ENCODE results near the gene PTPRG. TPM values are rescaled to one million over a fixed set of nuclear protein-coding genes. Genes with fewer than 3 reads are reported as not detected.

The PTPRG gene
- total and polyA plus RNA-seq, 2 experiments from 2014 or later, result 8.5 to 34.9 TPM

DNA sequence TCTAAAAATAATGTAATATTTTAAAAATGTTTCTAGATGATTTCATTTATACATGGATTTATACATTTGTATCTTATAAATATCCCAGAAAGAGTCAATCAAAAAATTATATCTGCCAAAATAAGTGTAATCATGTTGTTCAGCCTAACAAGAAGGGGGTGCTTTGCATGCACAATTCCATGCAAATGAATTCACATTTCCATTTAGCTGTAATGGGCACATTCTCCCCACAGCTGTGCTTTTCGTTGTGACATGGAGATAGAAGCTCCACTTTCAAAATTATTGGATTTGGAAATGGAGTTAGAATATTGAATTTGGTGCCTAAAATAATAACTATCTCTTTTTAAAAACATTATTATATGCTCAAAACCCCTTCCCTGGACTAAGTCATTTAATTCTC is 270.6 kb downstream of the PTPRG start:
- H2AFZ ChIP-seq, result no peak overlapping the region
- H4K20me1 ChIP-seq (ENCODE audit: insufficient read depth, poor library complexity, severe bottlenecking), result no peaks in the 10 kb centered on the region
- H3K79me2 ChIP-seq, result peaks cover 6% of the 10 kb centered on the region
- no peaks in the 10 kb centered on the region for H3K9me3 ChIP-seq (ENCODE audit: low read depth)
- no peaks in the 10 kb centered on the region for H3K27me3 ChIP-seq
- no peak overlapping the region for H3K27ac ChIP-seq
- TF ChIP-seq EZH2phosphoT487 (IDR thresholded peaks at IDR 0.05; ENCODE audit: low read depth, severe bottlenecking, unreplicated experiment), result no peak
- no peak for TF ChIP-seq EZH2 (IDR thresholded peaks at IDR 0.05; ENCODE audit: borderline replicate concordance)
- TF ChIP-seq, protein P1, sequence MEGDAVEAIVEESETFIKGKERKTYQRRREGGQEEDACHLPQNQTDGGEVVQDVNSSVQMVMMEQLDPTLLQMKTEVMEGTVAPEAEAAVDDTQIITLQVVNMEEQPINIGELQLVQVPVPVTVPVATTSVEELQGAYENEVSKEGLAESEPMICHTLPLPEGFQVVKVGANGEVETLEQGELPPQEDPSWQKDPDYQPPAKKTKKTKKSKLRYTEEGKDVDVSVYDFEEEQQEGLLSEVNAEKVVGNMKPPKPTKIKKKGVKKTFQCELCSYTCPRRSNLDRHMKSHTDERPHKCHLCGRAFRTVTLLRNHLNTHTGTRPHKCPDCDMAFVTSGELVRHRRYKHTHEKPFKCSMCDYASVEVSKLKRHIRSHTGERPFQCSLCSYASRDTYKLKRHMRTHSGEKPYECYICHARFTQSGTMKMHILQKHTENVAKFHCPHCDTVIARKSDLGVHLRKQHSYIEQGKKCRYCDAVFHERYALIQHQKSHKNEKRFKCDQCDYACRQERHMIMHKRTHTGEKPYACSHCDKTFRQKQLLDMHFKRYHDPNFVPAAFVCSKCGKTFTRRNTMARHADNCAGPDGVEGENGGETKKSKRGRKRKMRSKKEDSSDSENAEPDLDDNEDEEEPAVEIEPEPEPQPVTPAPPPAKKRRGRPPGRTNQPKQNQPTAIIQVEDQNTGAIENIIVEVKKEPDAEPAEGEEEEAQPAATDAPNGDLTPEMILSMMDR (IDR thresholded peaks at IDR 0.05; ENCODE audit: poor library complexity), result no peak
- no peak overlapping the region for H3K4me3 ChIP-seq
- no peak for DNase-seq (ENCODE audit: low spot score)
- 91% methylated on average over 1 of the region's 1 CpG for WGBS (ENCODE audit: low lambda C conversion rate, missing lambda C conversion rate)
- H3K4me2 ChIP-seq, result no peak overlapping the region
- H3K36me3 ChIP-seq (replicated peaks; ENCODE audit: insufficient read depth, low read depth), result no peaks in the 10 kb centered on the region
- H3K9me2 ChIP-seq (replicated peaks; ENCODE audit: insufficient read depth), result no peaks in the 10 kb centered on the region
- no peaks in the 10 kb centered on the region for H3K4me1 ChIP-seq (ENCODE audit: insufficient read depth)

DNA sequence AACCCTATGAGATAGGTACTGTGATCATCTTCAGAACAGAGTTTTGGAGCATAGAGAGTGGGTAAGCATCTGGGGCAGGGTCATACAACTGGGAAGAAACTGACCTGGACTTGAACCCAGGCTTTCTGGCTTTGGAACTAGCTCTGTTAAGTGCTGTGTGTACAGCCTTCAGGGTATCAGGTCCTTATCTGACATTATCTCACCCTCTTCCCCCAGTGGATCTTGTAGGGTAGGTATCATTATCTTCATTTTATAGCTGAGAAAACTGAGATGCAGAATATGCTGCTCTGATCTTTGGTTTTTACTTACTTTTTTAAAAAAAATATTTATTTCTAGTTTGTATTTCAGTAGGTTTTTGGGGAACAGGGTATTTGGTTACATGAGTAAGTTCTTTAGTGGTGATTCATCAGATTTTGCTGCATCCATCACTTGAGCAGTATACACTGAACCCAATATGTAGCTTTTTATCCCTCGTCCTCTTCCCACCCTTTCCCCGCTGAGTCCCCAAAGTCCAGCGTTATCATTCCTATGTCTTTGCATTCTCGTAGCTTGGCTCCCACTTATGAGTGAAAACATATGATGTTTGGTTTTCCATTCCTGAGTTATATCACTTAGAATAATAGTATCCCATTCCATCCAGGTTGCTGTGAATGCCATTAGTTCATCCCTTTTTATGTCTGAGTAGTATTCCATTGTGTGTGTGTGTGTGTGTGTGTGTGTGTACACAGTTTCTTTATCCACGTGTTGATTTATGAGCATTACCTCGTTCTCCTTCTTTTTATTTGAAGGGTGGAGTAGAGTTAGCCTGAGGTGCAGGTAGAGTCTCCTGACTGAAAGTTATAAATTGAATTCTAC is 271.2 kb downstream of the PTPRG start:
- Histone ChIP-seq H3K79me2 (peaks cover 6% of the 10 kb centered on the region), H3K4me3 (no peak overlapping the region), H3K4me2 (no peak overlapping the region), H3K27me3 (no peaks in the 10 kb centered on the region), H2AFZ (no peak overlapping the region), H4K20me1 (ENCODE audit: insufficient read depth, poor library complexity, severe bottlenecking) (no peaks in the 10 kb centered on the region), H3K36me3 (replicated peaks; ENCODE audit: insufficient read depth, low read depth) (no peaks in the 10 kb centered on the region), H3K27ac (no peak overlapping the region), H3K9me2 (replicated peaks; ENCODE audit: insufficient read depth) (no peaks in the 10 kb centered on the region), H3K9me3 (ENCODE audit: low read depth) (no peaks in the 10 kb centered on the region), H3K4me1 (ENCODE audit: insufficient read depth) (no peaks in the 10 kb centered on the region)
- WGBS (ENCODE audit: low lambda C conversion rate, missing lambda C conversion rate), result 87% methylated on average over 6 of the region's 6 CpGs
- no peak for DNase-seq (ENCODE audit: low spot score)
- no peak for TF ChIP-seq EZH2phosphoT487 (IDR thresholded peaks at IDR 0.05; ENCODE audit: low read depth, severe bottlenecking, unreplicated experiment)
- TF ChIP-seq, protein P1 (IDR thresholded peaks at IDR 0.05; ENCODE audit: poor library complexity), result no peak
- no peak for TF ChIP-seq EZH2 (IDR thresholded peaks at IDR 0.05; ENCODE audit: borderline replicate concordance)

DNA sequence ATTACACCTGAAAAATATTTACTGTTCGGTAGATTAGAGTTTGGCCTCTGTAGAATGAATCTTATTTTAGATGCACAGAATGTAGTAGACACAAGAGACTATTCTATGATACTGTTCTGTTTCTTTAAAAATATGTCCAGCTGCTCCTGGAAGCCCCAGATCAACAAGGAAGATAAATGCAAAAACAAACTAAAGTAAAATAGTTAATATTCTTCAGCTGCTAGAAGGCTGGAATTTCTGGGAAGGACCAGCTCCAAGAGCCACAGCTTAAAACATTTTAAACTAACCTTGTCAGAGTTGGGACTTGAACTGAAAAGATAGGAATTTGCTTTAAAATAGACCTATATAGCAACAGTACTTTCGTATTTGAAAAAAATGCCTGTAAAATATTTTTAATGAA is 277.9 kb downstream of the PTPRG start:
- Histone ChIP-seq H3K36me3 (replicated peaks; ENCODE audit: insufficient read depth, low read depth) (no peaks in the 10 kb centered on the region), H3K27me3 (no peaks in the 10 kb centered on the region), H3K4me1 (ENCODE audit: insufficient read depth) (peaks cover 2% of the 10 kb centered on the region), H4K20me1 (ENCODE audit: insufficient read depth, poor library complexity, severe bottlenecking) (peaks cover 3% of the 10 kb centered on the region), H3K4me2 (no peak overlapping the region), H3K79me2 (peaks cover under 1% of the 10 kb centered on the region), H2AFZ (no peak overlapping the region), H3K9me2 (replicated peaks; ENCODE audit: insufficient read depth) (no peaks in the 10 kb centered on the region), H3K4me3 (no peak overlapping the region), H3K9me3 (ENCODE audit: low read depth) (no peaks in the 10 kb centered on the region), H3K27ac (no peak overlapping the region)
- TF ChIP-seq, protein P1 (IDR thresholded peaks at IDR 0.05; ENCODE audit: poor library complexity), result no peak
- TF ChIP-seq EZH2phosphoT487 (IDR thresholded peaks at IDR 0.05; ENCODE audit: low read depth, severe bottlenecking, unreplicated experiment), result no peak
- TF ChIP-seq EZH2 (IDR thresholded peaks at IDR 0.05; ENCODE audit: borderline replicate concordance), result no peak
- no peak for DNase-seq (ENCODE audit: low spot score)
- WGBS (ENCODE audit: low lambda C conversion rate, missing lambda C conversion rate), result 85% methylated on average over 2 of the region's 2 CpGs
